ENCODE measurements around the gene DBN1.

Gene DBN1

DNA sequence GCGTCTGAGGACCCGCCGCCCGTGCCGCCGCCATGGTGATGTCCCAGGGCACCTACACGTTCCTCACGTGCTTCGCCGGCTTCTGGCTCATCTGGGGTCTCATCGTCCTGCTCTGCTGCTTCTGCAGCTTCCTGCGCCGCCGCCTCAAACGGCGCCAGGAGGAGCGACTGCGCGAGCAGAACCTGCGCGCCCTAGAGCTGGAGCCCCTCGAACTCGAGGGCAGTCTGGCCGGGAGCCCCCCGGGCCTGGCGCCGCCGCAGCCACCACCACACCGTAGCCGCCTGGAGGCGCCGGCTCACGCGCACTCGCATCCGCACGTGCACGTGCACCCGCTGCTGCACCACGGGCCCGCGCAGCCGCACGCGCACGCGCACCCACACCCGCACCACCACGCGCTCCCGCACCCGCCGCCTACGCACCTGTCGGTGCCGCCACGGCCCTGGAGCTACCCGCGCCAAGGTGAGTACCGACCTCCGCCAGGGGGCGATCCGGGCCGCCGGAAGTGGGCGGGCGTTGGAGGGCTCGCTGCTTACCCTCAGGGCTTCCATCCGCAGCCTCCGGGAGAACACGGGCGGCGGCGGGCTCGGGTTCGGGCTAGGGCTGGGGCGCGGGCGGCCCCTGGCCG lies 18.3 kb downstream of the DBN1 start:
- DNase-seq, result peak; percentile 94

DNA sequence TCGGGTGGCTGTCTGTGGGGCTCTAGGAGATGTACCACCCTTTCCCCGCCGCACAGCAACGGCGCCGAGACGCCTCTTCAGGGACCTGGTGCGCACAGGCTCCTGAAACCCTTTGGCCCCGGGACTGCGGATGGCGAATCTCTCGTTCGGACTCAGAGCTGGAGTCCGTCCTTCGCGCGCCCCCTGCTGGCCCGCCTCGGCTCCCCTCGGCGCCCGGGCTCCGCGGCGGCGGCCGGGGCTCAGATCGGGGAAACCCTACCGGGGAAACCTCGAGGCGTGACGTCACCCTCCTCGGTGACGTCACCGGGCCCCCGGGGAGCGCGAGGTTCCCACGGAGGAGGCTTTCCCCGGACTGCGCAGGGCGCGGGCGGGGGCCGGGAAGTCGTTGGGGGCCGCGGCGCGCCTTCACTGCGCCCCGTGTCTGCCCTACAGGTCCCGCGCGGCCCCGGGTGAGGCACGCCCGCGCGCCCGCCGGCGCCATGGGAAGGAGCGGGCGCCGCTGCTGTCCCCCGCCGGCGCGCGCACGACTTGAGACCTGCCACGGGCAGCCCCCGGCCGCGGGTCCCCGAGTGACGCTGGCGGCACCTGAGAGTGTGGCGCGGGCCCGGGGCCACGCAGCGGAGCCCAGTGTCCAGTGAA lies 18.9 kb downstream of the DBN1 start:
- DNase-seq, result peak; percentile 90

DNA sequence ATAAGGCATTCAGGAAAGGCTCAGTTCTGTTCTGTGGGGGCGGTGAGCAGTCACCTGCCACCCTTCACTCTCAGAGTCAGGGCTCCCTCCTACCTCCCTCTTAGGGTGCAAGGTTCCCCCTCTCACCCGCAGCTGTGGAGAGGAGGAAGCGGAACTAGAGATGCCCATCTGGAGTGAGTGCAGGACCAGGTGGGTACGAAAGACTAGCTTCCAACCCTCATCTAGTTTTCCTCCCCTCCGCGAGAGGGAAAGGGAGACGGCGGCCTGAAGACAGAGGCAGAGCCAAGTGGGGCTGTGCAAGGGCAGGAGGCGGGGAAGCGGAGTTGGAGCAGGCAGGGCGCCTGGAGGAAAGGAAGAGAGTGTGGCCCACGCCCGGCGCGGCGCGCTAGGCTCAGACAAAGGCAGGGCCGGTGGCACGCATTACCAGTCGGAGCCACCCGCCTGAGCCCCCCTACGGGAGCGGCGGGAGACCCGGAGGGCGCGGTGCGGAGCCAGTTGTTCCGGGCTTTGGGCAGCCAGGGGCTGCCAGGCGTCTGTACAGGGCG lies 19.5 kb downstream of the DBN1 start:
- no peak for DNase-seq

DNA sequence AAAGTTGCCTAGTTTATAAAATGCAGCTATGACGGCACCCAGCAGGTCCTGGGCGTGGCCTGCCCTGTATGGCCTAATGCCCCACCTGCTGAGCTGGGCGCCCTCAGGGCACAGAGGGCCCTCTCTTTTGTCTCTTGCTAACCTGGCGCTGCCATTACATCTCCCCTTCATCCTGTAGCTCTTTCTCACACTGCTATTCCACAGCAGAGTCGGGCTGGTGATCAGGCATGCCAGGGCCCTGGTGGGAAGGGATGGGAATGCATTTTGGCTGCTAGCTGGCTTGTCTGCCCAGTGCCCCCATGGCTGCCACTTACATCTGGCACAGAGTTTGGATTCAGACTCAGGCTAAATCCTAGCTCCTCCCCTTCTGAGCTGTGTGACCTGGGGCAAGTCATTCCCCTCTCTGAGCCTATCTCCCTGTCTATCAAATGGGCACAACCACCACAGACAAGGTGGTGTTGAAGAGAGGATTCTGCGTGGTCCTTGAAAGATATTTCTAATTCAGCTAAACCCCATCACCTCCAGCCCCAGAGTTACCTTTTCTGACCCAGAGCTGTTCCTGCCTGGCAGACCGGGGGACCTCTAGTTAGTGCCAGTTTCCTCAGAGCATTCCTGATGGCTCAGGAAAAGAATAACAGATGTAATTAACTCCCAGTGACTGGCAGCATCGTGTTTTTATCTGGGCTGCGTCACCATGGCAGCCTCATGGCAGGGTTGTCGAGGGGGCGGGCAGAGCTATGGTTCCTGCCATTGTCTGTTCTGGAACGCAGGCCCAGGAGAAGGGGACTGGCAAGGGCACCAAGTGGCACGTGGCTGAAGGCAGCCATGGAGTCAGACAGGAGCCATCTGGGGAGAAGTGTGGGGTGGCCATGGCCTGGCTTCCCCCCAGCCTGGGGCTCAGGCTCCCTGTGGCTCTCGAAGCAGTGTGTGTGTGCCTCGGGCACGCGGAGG lies 20.5 kb downstream of the DBN1 start:
- no peak for DNase-seq

DNA sequence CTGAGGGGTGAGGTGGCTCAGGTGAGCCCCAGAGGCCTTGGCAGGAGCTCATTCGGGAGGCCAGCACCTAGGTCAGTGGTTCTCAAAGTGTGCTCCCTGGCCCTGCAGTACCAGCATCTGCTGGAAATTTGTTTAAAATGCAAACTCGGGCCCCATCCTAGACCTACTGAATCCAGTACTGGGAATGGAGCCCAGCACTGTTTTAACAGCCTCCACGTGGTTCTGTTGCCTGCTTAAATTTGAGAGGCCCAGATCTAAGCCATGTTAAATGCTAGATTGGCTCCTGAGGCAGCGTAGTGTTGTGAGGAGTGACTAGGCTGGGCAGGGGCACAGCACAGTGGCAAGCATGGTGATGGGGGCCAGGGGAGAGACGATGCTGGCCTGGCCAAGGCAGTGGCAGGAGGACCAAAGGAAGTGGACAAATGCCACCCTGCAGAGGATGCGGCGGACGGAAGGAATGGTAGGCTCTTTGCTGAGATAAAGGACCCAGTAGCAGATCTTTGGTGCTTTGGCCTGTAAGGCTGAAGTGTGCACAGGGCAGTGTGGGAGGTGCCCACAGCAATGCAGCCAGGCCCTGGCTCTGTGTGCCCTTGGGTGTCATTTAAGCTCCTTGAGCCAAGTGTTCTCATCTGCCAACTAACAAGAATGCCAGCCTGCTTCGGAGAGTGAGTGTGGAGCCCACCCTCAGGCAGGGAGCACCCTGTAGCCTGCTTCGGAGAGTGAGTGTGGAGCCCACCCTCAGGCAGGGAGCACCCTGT lies 22.6 kb downstream of the DBN1 start:
- no peak for DNase-seq

DNA sequence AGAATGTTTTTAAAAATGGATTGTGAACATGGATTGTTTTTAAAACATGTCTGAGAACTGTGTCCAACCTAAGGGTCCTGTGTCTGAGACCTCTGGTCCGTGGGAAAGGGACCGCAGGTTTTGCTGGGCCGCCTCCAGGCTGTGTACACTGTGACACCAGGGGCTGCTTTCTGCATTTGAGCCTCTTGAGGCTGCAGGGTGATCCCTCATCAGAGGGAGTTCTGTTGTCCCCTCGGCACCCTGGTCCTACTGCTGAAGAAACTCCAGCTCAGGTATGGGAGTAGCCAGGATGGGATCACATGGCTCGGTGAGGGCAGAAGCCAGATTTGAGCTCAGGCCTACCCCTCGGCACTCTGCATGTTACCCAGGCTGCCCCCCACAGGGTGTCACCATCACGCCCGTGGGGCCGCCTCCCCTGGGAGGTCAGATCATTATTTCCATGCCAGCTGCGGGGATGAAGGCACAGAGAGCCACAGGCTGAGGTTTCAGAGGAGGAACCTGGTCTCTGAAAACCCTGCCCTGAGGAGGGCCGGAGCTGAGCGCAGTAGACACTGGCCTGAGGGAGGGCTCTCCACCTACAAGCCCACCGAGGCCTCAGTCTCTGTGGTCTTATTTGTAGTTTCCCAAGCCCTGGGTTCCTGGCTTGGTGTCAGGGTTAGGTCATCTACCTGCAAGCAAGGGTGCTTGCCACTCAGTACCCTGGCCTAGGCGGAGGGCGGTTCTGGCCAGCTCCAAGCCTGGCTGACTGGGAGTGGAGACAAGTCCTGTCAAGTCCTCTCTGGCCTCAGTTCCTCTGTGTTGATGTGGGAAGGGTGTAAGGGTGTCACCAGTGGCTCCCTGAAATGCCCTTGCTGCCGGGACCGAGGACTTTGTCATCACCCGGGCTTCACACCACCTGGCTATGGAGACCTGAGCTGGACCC lies 24.0 kb downstream of the DBN1 start:
- DNase-seq, result no peak

DNA sequence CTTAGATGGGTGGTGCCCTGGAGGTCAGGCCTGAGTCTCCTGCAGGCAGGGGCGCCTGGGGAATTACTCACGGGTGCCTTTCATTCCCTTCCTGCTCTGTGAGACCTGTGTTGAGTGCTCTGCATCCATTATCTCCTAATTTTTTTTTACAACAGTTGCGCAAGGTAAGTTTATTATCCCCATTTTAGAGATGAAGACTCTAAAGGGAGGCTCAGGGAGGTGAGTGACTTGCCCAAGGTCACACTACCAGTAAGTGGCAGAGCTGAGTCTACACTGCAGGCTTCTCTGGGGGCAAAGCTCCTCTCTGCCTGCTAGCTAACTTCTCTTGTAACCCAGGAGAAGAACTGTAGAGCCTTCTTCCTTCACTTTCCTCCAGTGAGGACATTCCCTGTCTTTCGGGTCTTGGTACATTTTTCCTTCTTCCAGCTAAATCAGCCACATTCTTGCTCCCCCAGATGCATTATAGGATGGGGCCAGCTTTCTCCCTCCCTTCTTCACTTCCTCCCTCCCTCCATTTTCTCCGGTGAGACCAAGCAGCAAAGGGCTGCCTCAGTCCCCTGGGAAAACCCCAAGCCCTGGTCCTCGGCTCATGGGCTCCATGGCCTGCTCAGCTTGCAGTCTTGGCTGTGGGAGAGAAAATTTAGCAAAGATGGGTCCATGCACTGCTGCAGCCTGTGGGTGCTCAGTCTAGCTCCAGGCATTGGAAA lies 25.0 kb downstream of the DBN1 start:
- no peak for DNase-seq

DNA sequence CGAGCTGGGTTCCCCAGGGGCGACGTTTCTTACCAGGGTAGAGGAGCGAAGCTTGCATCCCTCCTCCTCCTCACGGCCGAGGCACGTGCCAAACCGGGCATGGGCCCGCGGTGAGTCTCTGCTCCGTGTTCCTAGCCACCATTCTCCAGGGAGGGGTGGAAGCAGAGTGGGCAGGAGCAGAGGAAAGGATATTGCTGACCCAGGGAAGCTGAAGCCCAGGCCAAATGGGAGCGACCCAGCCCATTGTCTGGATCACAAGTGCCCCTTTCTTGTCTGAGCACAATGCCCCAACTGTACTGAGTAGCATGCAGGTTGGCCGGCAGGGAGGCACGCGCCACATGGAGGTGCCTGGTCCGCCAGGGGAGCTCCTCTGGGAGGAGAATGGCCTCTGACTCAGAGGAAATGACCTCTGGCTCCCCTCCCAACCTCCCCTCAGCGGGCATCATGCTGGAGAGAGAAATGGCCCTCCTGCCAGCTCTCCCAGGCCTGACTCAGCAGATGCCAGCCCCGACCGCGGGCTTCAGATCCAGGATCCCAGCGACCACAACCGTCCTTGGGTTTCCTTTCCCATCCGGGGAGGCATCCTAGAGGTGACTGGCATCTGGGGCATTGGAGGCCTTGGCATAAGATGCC lies 25.7 kb downstream of the DBN1 start:
- no peak for DNase-seq

DNA sequence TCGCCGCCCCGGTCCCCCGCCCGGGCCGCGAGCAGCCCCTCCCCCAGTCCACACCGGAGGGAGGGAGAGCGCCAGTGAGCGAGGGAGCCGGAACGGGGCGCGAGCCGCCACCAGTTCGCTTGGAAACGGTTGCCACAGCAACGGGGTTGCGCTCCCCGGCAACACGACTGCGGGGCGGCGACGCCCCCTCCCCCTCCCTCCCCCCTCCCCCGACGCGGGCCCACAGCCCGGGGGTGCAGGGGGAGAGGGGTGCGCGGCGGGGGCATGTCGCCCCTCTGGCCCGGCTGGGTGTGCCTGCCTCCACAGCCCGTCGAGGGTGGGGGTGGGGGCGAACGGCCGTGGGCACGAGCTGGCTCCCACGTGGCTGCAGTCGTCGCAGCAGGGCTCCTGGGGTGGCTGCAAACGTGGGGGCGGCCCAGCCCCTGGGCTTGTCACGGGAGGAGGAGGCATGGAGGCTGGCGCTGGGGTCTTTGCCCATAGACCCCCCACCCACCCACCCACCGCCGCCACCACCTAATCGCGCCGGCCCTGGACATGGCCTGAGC lies 26.3 kb downstream of the DBN1 start:
- peak; percentile 81 for DNase-seq

DNA sequence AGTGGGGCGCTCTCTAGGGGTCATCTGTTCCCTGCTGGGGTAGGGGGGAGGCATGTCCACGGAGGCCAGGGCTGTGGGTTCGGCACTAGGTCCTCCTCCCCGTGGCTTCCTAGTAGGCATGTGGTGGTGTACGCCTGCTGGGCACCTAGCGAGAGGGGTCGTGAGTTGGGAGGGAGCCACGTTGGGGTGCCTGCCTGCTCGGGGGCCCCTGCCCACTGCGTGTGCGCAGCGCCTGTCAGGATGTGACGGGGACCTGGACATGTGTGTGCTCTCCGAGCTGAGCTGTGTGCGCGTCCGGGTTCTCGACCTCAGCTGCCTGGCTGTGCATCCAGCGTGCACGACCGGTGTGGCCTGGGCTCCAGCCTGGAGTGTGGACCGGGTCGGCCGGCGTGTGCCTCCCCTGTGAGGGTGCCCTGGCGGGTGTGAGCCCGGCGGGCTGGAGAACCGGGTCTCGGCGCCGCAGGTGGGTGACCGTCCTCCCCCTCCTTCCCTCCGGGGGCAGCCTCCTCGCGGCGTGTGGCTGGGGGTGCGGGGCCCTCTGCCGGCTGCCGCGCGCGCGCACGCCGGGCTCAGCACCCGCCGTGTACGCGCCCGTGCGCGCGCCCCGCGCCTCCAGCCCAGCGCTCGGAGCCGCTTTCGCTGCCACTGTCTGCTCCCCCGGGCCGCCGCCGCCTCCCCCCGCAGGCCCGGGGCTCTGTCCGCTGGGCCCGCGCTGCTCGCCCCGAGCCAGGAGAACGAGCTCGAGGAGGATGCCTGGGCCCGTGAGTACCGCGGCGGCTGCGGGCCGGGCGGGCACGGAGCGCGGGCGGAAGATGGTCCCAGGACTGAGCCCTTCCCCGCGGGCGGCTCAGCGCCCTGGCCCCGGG lies 27.0 kb downstream of the DBN1 start, which contains the start of gene PRR7:
TSS of gene PRR7 (plus strand) at position 615 of the 866 bp plus-strand sequence. CDS start 8,254 bp downstream, outside the sequence.
- DNase-seq, result peak; percentile 79

DNA sequence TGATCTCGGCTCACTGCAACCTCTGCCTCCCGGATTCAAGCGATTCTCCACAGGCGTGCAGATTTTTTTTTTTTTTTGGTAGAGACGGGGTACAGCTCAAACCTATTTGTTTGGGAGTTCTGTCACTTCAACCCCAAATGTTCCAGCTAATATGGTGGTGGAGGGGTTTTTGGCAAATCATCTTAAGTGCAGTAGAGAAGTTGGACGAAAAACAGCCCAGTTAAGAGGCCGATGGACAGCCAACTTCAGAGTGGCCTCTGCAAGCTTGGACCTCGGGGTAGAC lies 27.6 kb downstream of the DBN1 start:
- no peak for DNase-seq

DNA sequence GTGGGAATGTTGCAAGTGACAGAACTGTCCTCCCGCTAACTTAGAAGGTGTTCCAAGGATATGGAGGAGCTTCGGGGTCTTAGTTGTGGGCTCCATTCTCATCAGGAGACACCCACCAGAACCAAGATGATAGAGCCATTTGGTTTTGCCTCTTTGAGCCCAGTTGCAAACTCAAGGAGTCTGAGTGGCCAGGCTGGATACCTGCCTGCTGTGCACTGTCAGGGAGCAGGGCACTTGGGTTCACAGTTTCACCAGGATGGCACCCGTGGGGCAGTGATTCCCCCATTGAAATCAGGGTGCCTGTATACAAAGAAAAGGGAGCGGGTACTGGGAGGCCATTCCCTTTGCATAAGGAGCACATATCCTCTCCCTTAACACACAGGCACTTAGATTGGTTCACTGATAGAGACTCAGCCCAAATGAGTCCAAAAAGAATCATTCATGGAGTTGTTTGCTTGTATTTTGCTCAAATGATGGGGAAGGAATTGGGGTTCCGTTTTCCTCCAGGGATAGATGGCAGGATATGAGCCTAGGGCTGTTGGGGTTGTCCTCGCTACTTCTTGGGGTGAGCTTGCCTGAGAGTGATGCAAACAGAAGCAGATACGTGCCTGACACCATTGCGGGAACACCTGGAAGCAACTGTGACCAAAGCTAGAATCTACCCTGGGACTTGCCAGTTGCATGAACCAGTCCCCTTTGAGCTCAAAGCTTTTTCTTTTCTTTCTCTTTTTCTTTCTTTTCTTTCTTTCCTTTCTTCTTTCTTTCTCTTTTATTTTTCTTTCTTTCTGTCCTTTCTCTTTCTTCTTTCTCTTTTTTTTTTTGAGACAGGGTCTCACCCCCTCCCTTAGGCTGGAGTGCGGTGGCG lies 28.1 kb downstream of the DBN1 start:
- peak; percentile 63 for DNase-seq

DNA sequence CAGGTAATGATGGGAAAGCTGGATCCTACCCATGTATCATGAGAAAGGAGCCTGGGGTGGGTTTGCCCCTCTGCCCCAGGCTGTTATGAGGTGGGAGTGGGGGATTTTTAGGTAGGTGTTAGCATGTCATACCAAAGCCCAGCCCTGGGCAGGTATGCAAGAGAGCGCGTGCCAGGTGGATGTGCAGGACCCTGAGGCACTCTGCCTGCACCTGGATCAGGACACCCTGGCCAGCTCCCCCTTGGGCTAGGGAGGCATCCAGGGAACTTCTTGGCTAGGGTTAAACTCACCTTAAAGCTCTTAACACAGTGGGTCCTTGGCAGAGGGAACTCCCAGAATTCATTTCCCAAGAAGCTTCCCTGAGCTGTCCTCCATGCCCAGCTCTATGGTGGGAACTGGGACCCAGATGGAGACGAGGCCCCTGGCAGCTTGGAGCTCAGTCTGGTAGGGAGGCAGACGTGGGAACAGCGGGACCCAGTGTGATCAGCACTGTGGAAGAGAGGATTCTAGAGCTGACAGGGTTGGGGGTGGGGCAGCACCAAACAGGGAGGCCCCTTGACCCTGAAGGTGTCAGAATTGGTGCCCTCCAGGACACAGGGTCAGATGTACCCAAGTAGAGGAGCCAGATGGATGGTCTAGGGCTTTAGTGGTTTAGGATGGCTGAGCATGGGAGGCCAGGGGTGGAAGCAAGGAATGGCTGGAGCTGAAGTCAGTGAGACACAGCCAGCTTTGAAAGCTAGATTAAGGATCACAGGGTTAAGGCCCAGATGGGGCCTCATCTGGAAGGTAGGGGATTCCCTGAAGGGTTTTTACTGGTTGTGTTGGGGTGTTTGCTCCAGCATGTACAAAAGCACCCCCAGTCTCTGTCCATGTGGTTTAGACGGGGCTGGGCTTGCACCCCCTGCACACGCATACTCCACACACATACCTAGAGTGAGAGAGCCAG lies 29.1 kb downstream of the DBN1 start:
- DNase-seq, result peak; percentile 50

DNA sequence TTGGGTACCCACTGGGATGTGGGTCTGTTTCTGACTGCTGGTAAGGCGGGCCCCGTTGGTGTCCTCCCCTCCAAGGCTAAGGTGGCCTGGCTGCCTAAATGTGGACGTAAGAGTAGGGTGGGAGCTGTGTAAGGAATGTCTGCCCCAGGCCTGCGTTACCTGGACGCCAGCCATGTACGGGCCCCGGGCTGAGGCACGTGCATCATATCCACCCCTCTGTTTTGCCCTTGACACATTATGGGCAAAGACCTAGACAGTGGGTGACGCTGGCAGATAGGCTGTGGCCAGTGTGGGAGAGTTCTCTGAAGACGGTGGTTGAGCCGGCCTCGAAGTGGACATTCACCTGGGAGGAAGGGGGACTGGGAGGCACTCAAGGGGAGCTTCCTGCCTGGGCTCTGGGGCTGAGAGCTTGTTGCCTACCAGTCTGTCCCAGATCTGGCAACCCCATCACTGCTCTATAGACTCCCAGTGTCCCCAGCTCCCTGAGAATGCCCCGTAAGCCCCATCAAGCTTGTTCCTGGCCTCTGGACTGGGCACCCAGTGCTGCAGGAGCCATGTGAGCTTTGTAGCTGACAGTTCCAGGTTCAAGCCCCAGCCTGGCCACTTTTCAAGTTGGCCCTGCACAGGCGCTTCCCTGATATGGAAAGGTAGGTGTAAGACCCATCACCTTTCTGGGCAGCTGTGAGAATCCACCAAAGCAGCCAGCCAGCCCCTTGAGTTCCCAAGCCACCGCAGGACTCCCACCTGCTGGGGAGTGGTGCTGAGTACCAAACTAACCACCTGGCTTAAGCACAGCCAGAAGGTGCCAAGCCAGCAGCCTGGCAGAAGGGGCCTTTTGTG lies 30.1 kb downstream of the DBN1 start:
- no peak for DNase-seq

DNA sequence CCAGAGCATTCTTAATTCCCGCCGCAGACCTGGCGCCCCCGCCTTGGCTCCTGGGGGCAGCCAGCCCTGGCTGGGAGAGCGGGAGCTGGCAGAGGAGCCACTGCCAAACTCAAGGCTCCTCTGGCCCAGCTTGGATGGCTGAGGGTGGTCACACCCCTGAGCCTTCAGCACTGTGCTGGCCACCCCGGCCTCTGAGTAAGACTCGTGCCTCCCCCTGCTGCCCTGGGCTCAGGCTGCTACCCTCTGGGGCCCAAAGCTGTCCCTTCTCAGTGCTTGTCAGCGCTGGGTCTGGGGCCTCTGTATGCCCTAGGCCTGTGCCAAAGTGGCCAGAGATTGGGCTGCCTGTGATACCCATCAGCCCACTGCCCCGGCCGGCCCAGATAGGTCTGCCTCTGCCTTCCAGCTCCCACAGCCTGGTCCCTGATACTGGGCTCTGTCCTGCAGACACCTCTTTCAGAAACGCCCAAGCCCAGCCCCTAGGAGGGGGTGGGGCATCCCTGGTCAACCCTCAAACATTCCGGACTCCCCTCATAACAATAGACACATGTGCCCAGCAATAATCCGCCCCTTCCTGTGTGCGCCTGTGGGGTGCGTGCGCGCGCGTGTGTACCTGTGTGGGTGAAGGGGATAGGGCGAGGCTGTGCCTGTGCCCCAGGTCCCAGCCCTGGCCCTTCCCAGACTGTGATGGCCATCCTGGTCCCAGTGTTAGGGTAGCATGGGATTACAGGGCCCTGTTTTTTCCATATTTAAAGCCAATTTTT lies 31.2 kb downstream of the DBN1 start:
- DNase-seq, result no peak
